Natural killer cell treated with Interleukin-12 subunit alpha and Interleukin-12 subunit beta and Interleukin-15 and Interleukin-18, amount 100 ng/mL, for 72 hours (primary cell): ENCODE measurements around the gene AP1B1. TPM values are rescaled to one million over a fixed set of nuclear protein-coding genes. Genes with fewer than 3 reads are reported as not detected.

ENCODE experiments used
- ATAC-seq, 2 donors: fragments of 150-1000 bp; cut with Tn5 transposase in 1 of 2; sonication (Bioruptor Pico), chemical (Tn5 transposase) in 1 of 2; 2 replicates each; pipeline ENCODE4 v1.10.0; 2021
- DNase-seq: peaks from one replicate; pipeline ENCODE4 v3.0.0; 2022; ENCODE audit warnings: low spot score
- H3K27ac Mint-ChIP-seq, 2 donors: 1 replicate in 1 of 2; 2 replicates in 1 of 2; pipeline ENCODE4 v1.8.0; 2022; ENCODE audit warnings: mixed read lengths in 2 of 2, mild to moderate bottlenecking in 1 of 2, moderate library complexity in 1 of 2
- H3K27me3 Mint-ChIP-seq, 2 donors: 1 replicate in 1 of 2; 2 replicates in 1 of 2; pipeline ENCODE4 v1.8.0; 2022; ENCODE audit warnings: mixed read lengths in 2 of 2
- H3K36me3 Mint-ChIP-seq: one replicate; pipeline ENCODE4 v1.8.0; 2022; ENCODE audit warnings: mixed read lengths
- H3K4me1 Mint-ChIP-seq, 2 donors: 1 replicate in 1 of 2; 2 replicates in 1 of 2; pipeline ENCODE4 v1.8.0; 2022; ENCODE audit warnings: low read depth in 2 of 2, mixed read lengths in 2 of 2, mild to moderate bottlenecking in 1 of 2
- H3K4me3 Mint-ChIP-seq: one replicate; pipeline ENCODE4 v1.8.0; 2022; ENCODE audit warnings: mixed read lengths
- H3K9me3 Mint-ChIP-seq: 2 replicates; pipeline ENCODE4 v1.8.0; 2022; ENCODE audit warnings: mixed read lengths
- total RNA-seq, 2 donors: library from RNA; stranded (reverse); gene quantifications; one replicate each; pipeline ENCODE4 v1.2.3, GENCODE V29; 2022

The AP1B1 gene
- total RNA-seq, 2 donors from 2014 or later, result 95.7 to 106 TPM

DNA sequence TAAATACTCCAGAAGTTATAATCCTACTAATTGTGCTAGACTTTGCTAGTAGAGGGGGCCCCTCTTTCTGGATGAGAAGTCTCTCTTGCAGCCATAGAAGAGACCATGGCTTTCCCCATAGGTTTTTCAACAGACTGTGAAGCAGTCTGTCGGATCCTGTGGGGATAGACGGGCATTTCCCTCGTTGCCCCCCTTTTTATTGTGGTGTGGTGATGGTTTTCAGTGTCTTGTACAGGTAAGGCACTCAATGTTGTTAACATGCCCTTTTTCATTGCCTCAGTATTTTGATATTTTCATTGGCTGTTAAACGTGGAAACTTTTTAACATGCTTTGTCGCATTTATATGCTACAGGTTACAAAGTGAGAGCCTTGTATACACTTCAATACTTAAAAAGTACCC is 98.3 kb downstream of the AP1B1 start:
- H3K4me3 Mint-ChIP-seq, result no peak overlapping the region
- no peak for DNase-seq
- H3K27ac Mint-ChIP-seq, result no peak overlapping the region
- no peak for ATAC-seq
- no peaks in the 10 kb centered on the region for H3K27me3 Mint-ChIP-seq
- no peaks in the 10 kb centered on the region for H3K9me3 Mint-ChIP-seq
- H3K36me3 Mint-ChIP-seq, result peaks cover 52% of the 10 kb centered on the region
- H3K4me1 Mint-ChIP-seq, result peaks cover 18 to 24% of the 10 kb centered on the region in 2 donors

DNA sequence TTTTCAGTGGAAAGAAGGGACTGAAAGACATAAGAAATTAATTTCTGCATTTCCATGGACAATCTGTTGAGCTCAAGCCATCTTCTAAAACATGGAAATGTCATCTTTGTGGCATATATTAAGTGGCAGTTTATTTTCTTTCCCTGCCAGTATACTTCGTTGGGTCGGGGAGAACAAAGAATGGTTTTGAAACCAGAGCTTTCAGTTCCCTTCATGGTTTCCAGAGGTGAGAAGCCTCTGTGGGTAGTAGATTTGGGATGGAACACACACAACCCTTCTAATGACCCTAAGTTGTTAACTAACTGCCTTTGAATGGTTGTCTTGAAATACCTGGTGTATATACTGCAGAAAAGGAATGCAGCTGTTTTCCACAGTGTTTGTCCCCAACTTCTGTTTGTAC is 99.5 kb downstream of the AP1B1 start:
- Mint-ChIP-seq H3K4me3 (no peak overlapping the region), H3K27me3 (no peaks in the 10 kb centered on the region), H3K4me1 (peaks cover 18 to 24% of the 10 kb centered on the region in 2 donors), H3K36me3 (peaks cover 57% of the 10 kb centered on the region), H3K27ac (no peak overlapping the region), H3K9me3 (no peaks in the 10 kb centered on the region)
- DNase-seq (no peak), ATAC-seq (no peak)

DNA sequence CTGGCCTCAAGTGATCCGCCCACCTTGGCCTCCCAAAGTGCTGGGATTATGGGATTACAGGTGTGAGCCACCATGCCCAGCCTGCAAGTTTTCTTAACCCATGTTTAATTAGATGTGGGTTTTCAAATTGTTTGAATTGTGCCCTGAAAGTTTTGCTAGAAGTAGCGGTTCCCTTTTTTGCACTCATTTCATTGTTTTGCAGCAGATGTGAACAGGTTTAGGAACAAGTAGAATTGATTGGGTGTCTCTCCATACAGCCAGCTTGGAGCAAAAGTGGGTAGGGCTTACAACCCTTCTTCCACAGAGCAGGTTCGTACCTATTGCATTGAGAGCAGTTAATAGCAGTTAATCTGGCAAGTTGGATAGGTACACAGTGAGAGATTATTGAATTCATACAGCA is 104.2 kb downstream of the AP1B1 start:
- Mint-ChIP-seq H3K27me3 (no peaks in the 10 kb centered on the region), H3K4me1 (peaks cover 9 to 25% of the 10 kb centered on the region in 2 donors), H3K27ac (no peak overlapping the region), H3K4me3 (no peak overlapping the region), H3K36me3 (peaks cover 58% of the 10 kb centered on the region), H3K9me3 (no peaks in the 10 kb centered on the region)
- DNase-seq, result no peak
- no peak for ATAC-seq

DNA sequence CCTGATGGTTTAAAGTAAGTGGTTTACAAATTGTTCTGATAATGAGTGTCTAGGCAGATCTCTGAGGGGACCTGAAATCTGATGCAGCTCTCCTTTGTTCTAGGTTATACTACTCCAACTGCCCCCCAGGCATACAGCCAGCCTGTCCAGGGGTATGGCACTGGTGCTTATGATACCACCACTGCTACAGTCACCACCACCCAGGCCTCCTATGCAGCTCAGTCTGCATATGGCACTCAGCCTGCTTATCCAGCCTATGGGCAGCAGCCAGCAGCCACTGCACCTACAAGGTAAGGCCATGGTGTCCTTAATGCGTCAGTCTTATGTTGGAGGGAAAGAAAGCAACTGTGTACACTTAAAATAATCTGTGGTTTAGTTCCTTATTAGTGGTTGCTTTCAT is 110.4 kb downstream of the AP1B1 start:
- DNase-seq (no peak), ATAC-seq (peak in 1 of 2 donors; percentile 28)
- Mint-ChIP-seq H3K4me3 (no peak overlapping the region), H3K4me1 (peaks cover 52 to 53% of the 10 kb centered on the region in 2 donors), H3K27ac (peak overlapping the region in 1 of 2 donors; percentile 31), H3K27me3 (no peaks in the 10 kb centered on the region), H3K9me3 (no peaks in the 10 kb centered on the region), H3K36me3 (peaks cover 66% of the 10 kb centered on the region)

Other genes with a start within 250 kb of the AP1B1 start
- under 1 TPM; 0.67 to 0.71 TPM for gene EMID1, start 182.7 kb downstream of the AP1B1 start, total RNA-seq
- gene RHBDD3, start 120.6 kb downstream of the AP1B1 start, total RNA-seq, result 10 to 100 TPM; 33.6 to 69.0 TPM
- 100 to 1,000 TPM; 344 to 348 TPM for gene EWSR1, start 120.3 kb downstream of the AP1B1 start, total RNA-seq
- gene GAS2L1, start 81.9 kb downstream of the AP1B1 start, total RNA-seq, result under 1 TPM in 1 of 2 donors, not detected in 1; 0.43 TPM
- 1 to 10 TPM; 2.0 TPM for gene RASL10A, start 72.9 kb downstream of the AP1B1 start, total RNA-seq
- gene RFPL1, start 50.0 kb upstream of the AP1B1 start, total RNA-seq, result not detected
- 1 to 10 TPM; 2.3 to 6.6 TPM for gene NEFH, start 91.6 kb upstream of the AP1B1 start, total RNA-seq
- gene THOC5, start 165.2 kb upstream of the AP1B1 start, total RNA-seq, result 10 to 100 TPM; 64.6 to 89.3 TPM
- 10 to 100 TPM; 20.3 to 21.4 TPM for gene NIPSNAP1, start 192.5 kb upstream of the AP1B1 start, total RNA-seq
- 10 to 100 TPM; 58.2 to 70.9 TPM for gene NF2, start 215.1 kb upstream of the AP1B1 start, total RNA-seq